Osteoblast (primary cell): ENCODE results near the gene PDE1C. TPM values are rescaled to one million over a fixed set of nuclear protein-coding genes. Genes with fewer than 3 reads are reported as not detected.

Experiments
- DNase-seq: peaks from one replicate; pipeline ENCODE4 v3.0.0; 2011; ENCODE audit warnings: low spot score, mixed read lengths; ENCODE audit not compliant: insufficient read length; ENCODE audit errors: missing footprints
- H2AFZ ChIP-seq: 2 replicates; pipeline ENCODE4 v1.6.0; 2011; ENCODE audit warnings: mild to moderate bottlenecking, low read length
- H3K27ac ChIP-seq: 2 replicates; pipeline ENCODE4 v1.5.1; 2011; ENCODE audit warnings: mild to moderate bottlenecking, low read depth, low read length, moderate library complexity
- H3K27me3 ChIP-seq: 2 replicates; pipeline ENCODE4 v1.6.0; 2012; ENCODE audit warnings: mild to moderate bottlenecking, control low read depth, inconsistent platforms, low read length, moderate library complexity; ENCODE audit not compliant: insufficient read depth
- H3K36me3 ChIP-seq: 2 replicates; pipeline ENCODE4 v1.5.1; 2011; ENCODE audit warnings: mild to moderate bottlenecking, low read length, control low read depth, moderate library complexity; ENCODE audit not compliant: insufficient read depth
- H3K4me1 ChIP-seq: 2 replicates; pipeline ENCODE4 v1.5.1; 2011; ENCODE audit warnings: mild to moderate bottlenecking, low read length, control low read depth, moderate library complexity; ENCODE audit not compliant: insufficient read depth
- H3K4me2 ChIP-seq: 2 replicates; pipeline ENCODE4 v1.6.0; 2011; ENCODE audit warnings: mild to moderate bottlenecking, low read length; ENCODE audit not compliant: insufficient read depth
- H3K4me3 ChIP-seq: fragments of 200-600 bp; sonication (generic); 3 replicates; pipeline ENCODE4 v1.5.1; 2012; ENCODE audit warnings: mild to moderate bottlenecking, low read length, inconsistent platforms; ENCODE audit not compliant: insufficient read depth
- H3K79me2 ChIP-seq: 2 replicates; pipeline ENCODE4 v1.6.0; 2012; ENCODE audit warnings: mild to moderate bottlenecking, low read length, control low read depth, inconsistent platforms; ENCODE audit not compliant: insufficient read depth
- H3K9me3 ChIP-seq: 2 replicates; pipeline ENCODE4 v1.5.1; 2011; ENCODE audit warnings: low read depth, low read length, control low read depth
- H4K20me1 ChIP-seq: 2 replicates; pipeline ENCODE4 v1.6.0; 2012; ENCODE audit warnings: mild to moderate bottlenecking, low read length, control low read depth; ENCODE audit not compliant: insufficient read depth
- total RNA-seq: library from RNA; depleted of rRNA; stranded (reverse); fragments of >200 nt; gene quantifications from 2 replicates; pipeline ENCODE4 v1.2.3, GENCODE V29; 2012
- TF ChIP-seq, protein P1 (sequence below): IDR thresholded peaks from 2 replicates; pipeline ENCODE4 v1.5.1; 2011; ENCODE audit warnings: mild to moderate bottlenecking, low read depth, low read length, moderate library complexity; ENCODE audit errors: extremely low read depth

The PDE1C gene
- total RNA-seq, 1 donor: 149 TPM

GRCh38 chr7:31896925-31897324 lies 173.3 kb downstream of the PDE1C start:
- Histone ChIP-seq H3K4me2 (peak overlapping the region; percentile 32), H3K4me1 (peaks cover 16% of the 10 kb centered on the region), H4K20me1 (no peaks in the 10 kb centered on the region), H3K79me2 (peaks cover 7% of the 10 kb centered on the region), H3K4me3 (no peak overlapping the region), H2AFZ (no peak overlapping the region), H3K36me3 (no peaks in the 10 kb centered on the region), H3K27ac (peak overlapping the region; percentile 38), H3K9me3 (no peaks in the 10 kb centered on the region), H3K27me3 (no peaks in the 10 kb centered on the region)
- DNase-seq: no peak
- TF ChIP-seq, protein P1, sequence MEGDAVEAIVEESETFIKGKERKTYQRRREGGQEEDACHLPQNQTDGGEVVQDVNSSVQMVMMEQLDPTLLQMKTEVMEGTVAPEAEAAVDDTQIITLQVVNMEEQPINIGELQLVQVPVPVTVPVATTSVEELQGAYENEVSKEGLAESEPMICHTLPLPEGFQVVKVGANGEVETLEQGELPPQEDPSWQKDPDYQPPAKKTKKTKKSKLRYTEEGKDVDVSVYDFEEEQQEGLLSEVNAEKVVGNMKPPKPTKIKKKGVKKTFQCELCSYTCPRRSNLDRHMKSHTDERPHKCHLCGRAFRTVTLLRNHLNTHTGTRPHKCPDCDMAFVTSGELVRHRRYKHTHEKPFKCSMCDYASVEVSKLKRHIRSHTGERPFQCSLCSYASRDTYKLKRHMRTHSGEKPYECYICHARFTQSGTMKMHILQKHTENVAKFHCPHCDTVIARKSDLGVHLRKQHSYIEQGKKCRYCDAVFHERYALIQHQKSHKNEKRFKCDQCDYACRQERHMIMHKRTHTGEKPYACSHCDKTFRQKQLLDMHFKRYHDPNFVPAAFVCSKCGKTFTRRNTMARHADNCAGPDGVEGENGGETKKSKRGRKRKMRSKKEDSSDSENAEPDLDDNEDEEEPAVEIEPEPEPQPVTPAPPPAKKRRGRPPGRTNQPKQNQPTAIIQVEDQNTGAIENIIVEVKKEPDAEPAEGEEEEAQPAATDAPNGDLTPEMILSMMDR: no peak

- Histone ChIP-seq H3K36me3 (no peaks in the 10 kb centered on the region), H3K79me2 (peaks cover 9% of the 10 kb centered on the region), H3K27ac (no peak overlapping the region), H3K27me3 (no peaks in the 10 kb centered on the region), H3K4me3 (no peak overlapping the region), H3K4me2 (no peak overlapping the region), H3K4me1 (peaks cover 16% of the 10 kb centered on the region), H2AFZ (no peak overlapping the region), H4K20me1 (no peaks in the 10 kb centered on the region), H3K9me3 (no peaks in the 10 kb centered on the region)
- TF ChIP-seq, protein P1: no peak
- DNase-seq: no peak
Observed at GRCh38 chr7:31894308-31894707, 175.9 kb downstream of the PDE1C start.

- TF ChIP-seq, protein P1: no peak
- Histone ChIP-seq H3K27me3 (no peaks in the 10 kb centered on the region), H3K4me3 (no peak overlapping the region), H3K27ac (no peak overlapping the region), H3K79me2 (peaks cover 9% of the 10 kb centered on the region), H3K9me3 (no peaks in the 10 kb centered on the region), H3K36me3 (no peaks in the 10 kb centered on the region), H4K20me1 (no peaks in the 10 kb centered on the region), H3K4me2 (no peak overlapping the region), H3K4me1 (peaks cover 16% of the 10 kb centered on the region), H2AFZ (no peak overlapping the region)
- DNase-seq: no peak
Observed at GRCh38 chr7:31893365-31893764, 176.8 kb downstream of the PDE1C start.

GRCh38 chr7:31892099-31892829 lies 177.9 kb downstream of the PDE1C start:
- Histone ChIP-seq H3K27ac (no peak overlapping the region), H3K27me3 (no peaks in the 10 kb centered on the region), H3K9me3 (no peaks in the 10 kb centered on the region), H3K4me2 (no peak overlapping the region), H3K79me2 (peaks cover 9% of the 10 kb centered on the region), H3K4me3 (no peak overlapping the region), H3K36me3 (no peaks in the 10 kb centered on the region), H3K4me1 (peaks cover 13% of the 10 kb centered on the region), H2AFZ (no peak overlapping the region), H4K20me1 (no peaks in the 10 kb centered on the region)
- DNase-seq: no peak
- TF ChIP-seq, protein P1: no peak
